GM19467 (cell line): Measurements from ENCODE around the gene COX4I1.
A peak's percentile ranks its signal among the peaks of the same experiment; 100 is the strongest.

ENCODE experiments used
- ATAC-seq: cut with Tn5 transposase; IDR thresholded peaks from one replicate; pipeline ENCODE4 v1.9.1; 2021; ENCODE audit warnings: mild to moderate bottlenecking, moderate library complexity; ENCODE audit not compliant: unreplicated experiment

Gene COX4I1

DNA sequence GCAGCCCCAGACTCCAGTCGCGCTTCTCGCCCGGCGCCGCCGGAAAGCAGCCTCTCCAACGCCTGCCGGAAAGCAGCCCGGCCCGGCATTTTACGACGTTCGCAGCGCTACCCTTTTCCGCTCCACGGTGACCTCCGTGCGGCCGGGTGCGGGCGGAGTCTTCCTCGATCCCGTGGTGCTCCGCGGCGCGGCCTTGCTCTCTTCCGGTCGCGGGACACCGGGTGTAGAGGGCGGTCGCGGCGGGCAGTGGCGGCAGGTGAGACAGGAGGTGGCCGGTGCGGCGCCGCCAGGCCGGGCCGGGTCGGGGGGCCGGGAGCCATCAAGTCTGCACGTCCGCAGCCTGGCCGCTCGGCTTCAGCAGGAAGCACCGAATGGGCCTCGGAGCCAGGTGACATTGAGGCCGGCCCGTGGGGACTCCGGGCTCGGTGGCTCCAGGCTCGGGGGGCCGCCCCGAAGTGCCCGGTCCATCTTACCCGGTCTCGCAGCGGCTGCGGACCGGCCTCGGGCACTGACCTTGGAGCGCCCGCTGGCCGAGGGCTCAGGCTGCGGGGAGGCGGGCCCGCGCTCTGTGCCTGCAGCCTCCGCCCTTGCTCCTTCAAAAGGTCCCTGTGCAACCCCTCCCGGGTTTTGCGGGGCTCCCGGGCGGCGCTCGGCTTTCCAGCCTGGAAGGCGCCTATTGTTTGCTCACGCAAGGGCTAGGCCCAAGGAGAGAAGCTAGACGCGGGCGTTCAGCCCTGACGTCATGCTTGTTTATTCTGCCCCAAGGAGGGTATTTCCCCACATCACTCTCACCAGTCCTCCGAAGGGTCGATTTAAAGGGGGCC lies at the start of gene COX4I1, which contains the start of gene EMC8:
Gene COX4I1, plus strand, starts transcription at position 199 of the 824 bp plus-strand sequence. CDS start 1,511 bp downstream, outside the sequence.
Gene EMC8, minus strand, starts transcription at position 48 of the 824 bp plus-strand sequence. CDS start 249 bp downstream, outside the sequence.
- peak; percentile 68 for ATAC-seq

DNA sequence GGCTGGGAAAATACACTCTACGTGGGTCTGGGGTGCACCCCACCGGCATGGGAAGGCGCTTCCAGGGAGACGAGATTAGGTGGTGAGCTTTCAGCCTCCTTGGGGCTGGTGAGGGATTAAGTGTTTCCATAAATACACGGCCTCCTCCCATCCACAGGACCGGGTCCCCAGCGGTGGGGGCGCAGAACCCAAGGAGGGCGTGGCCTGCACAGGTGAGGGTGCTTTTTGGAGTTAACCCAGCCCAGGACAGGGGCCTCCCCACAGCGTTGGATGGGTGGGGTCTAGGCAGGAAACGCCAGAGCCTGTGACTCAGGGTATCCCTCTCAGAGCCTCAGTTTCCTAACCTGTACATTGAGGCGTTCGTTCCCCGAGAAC lies 49.7 kb upstream of the COX4I1 start:
- ATAC-seq: no peak

DNA sequence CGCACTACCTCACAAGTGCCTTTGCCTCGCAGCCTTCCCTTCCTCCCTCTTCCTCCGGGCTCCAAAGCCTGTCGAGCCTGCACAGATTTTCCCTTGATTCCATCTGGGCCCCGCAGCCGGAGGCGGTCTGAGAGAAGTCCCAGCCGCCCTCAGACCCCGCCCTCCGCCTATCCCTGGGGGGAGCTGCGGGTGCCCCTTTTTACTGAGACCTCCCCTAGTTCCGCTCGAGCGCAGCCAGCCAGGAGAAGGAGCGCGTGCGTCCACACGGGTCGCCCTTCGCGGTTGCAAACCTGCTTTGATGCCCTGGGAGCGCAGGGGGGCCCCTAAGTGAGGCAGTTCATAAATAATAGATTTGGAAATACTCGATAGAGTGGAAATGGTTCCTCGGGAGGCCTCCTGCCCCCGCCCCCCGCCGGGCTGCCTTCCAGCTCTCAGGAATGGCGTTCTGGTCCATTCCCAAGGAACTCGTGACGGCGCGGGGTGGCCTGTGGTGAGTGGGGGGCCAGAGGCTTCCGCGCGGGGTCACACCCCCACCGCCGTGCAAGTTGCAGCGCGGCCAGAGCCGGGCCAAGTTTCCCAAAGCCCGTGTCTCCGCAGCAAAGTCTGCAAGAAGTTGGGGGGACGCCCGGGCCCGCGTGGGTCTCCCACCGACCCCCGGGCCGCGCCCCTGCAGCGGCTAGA lies 49.2 kb upstream of the COX4I1 start:
- ATAC-seq: no peak

DNA sequence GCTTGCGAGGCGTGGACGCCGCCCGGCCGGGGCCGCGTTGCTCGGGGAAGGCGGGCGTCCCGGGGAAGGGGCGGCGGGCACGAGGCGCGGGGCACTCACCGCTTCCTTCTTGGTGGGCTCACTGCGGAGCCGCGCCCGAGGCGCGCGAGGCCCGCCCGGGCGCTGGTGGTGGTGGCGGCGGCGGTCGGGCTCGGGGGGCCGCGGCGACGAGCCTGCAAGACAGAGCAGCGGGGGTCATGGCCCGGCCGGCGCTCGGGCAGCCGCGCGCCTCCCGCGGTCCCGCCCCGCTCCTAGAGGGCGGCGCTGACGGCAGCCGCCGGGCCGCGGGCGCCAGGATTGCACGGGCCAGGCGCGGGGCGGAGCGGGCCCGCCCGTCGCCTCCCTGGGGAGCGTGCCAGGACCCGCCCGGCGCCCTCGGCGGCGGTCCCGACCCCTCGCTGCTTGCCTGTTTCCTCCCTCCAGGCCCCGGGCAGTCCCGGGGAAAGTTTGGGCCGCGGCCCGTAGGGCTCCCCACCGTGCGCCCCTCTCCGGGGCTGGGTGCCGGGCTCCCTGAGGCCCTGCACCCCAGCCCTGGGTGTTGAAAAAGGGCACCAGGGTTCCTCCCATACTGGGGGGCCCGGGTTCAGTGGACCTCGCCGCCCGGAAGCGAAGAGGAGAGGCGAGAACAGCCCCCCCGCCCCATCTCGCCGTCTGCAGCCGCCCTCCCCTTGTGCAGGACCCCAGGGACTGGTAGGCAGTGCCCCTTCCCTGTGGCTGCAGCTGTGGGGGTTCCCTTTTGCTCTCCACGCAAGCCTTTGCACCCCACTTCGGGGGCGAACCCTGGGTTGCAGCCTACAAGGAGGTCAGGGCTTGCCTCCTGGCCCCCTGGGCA lies 48.4 kb upstream of the COX4I1 start, which contains the start of gene C16orf74:
Gene C16orf74, minus strand, starts transcription at position 270 of the 871 bp plus-strand sequence. CDS start 15,879 bp downstream, outside the sequence.
- no peak for ATAC-seq

DNA sequence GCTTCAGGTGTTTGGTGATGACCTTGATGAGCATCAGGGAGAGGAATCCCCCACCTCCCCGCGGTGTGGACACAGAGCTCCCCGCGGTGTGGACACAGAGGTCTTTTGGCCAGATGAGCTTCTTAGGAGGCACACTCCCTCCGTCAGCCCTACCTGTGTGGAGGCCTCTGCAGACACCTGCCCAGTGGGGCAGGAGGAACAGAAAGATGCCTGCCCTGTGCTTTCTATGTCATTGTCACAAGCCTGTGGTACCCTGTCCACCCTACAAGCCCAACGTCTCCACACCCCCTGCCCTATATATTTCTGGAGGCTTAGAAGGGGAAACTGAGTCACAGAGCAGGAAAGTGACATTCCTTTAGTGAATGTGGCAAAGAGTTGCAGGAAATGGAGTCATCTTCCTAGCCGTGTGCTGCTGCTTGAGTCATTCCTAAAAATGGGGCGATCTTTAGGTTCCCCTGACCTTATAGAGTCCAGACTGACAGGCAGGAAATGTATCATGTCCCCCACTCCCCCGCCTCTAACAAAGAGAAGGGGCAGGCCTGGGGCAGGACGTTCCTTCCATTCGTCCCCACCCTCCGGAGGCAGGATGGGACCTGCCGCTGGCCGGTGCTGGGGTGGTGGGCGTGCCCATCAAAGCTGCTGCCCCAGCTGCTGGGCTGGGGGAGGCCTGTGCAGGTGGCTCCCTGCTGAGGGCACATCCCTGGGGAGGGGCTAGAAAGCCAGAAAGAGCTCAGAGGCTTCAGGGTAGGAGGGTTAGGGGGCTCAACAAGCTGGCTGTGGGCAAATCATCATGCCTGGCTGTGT lies 47.6 kb upstream of the COX4I1 start:
- no peak for ATAC-seq

DNA sequence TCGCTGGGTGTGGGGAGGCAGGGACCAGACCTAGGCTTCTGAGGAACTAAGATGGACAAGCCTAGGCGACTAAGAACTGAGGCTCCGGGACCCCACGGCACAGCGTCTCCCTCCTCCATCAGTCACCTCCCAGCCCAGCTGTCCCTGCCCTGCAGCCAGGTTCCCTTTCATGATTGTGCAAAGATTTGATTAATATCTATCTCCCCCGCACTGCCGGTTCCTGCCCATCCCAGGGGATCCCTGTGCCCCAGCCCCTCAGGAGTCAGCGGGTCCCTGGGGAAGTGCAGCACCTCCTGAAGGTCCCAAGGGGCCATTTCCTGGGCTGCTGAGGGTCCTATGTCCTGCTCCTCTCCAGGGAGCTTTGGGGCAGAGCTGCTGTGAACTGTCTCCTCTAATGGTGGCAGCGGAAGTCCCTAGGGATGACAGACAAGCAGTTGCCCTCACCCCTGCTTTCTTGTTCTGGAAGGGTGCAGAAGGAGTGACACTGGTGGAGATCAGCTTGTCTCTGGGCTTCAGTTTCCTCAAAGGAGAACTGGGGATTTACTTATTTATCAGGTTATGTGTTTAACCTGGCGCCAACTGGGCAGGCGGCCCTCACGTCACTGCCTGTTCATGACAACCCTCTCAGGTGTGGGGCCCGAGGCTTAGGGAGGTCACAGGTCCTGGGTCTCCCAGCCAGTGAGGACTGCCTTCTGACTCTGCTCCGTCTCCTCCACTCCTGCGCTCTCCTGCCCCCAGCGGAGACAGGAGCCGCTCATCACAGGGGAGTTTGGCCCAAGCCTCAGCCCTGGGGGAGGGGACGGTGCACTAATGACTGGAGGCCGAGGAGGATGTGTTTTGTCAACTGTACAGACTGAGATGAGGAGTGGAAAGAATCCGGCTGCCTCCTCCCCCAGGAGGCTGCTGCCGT lies 46.7 kb upstream of the COX4I1 start:
- no peak for ATAC-seq

DNA sequence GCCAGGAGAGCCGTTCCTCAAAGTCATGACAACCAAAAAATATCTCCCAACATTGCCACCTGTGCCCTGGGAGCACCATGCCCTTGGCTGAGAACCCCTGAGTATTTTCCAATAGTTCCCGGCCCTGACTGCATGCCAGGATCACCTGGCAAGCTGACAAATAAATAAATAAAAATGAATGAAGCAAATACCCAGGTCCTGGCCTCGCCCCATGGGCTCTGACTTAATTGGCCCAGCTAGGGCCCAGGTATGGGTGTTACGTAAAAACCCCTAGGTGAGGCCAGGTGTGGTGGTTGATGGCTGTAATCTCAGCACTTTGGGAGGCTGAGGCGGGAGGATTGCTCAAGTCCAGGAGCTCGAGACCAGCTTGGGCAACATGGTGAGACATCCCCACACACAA lies 45.9 kb upstream of the COX4I1 start:
- ATAC-seq: no peak

DNA sequence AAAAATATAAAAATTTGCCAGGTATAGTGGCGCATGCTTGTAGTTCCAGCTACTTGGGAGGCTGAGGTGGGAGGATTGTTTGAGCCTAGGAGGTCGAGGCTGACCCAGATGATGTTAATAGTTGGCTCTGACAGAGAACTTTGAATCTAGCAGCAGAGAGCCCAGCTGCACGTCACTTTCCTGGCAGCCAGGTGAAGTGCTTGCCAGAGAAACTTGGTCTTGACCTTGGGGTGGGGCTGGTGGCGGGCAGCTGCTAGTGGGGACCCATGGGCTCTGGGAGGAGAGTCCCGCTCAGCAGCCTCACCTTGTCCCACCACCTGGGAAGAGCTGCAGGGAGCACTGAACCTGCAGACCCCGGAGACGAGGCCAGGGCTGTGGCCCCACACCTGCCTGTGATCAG lies 45.5 kb upstream of the COX4I1 start:
- ATAC-seq: no peak

DNA sequence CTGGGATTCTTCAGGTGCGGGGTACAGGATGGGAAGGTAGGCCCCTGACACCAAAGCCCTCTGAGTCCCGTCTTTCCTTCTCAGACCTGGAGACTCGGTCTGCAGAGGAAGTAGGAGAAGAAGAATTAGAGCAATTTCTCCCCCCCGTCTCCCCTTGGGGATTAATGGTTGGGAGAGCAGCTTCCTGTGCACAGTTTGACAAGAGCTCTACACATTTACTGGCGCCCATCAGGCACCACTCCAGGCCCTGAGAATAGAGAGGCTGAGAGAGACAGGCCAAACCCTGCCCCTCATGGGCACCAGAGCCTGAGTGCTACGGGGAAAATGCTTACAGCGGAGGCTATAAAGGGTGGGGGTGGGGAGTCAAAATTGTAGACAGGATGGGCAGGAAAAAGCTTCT lies 45.1 kb upstream of the COX4I1 start:
- ATAC-seq: no peak

DNA sequence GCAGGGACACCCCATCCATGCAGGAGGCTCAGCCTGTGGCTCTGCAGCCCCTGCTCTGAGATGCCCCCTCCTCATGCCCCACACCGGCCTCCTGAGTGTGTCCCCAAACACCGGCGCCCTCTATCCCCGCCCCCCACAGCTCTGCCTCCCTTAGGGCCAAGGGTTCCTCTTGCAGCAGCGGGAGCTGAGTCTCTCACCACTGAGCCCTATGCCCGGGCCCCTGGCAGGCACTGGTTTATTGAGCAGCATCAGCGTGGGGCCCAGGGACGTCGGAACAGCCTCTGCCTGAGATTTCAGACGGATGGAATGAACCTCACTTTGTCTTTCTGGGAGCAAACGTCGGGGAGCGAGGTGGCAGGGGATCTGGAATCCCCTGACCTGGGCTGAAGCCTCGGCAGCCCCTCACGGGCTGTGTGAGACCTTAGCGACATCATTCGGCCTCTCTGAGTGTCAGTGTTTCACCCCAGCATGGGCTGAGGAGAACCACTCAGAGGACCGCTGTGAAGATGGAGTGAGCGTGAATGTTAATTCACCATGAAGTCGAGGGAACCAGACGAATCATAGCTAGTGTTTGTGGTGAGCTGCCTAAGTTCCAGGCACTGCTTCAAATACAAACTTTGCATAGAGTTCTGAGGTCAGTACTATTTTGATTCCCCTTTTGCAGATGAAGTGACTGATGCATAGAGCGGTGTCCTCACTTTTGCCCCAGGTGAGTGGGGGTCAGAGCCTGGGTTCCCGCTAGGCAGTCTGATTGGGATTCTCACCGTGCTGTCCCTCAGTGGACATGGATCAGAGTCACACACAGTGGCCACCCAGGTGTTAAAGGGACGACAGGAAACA lies 43.3 kb upstream of the COX4I1 start:
- no peak for ATAC-seq

DNA sequence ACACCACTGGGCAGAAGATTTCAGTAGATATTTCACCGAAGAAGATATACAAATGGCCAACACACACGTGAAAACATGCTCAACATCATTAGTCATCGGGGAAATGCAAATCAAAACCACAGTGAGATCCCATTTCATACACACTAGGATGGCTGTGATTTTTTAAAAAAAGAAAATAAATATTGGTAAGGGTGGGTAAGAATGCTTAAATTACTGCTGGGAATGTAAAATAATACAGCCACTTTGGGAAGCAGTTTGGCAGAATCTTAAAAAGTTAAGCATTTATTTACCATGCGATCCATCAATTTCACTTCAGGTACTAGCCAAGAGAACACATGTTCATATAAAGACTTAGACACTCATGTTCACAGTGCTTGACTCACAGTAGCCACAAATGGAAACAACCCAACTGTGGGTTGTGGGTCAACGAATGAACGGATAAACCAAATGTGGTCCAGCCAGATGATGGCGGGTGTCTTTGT lies 42.1 kb upstream of the COX4I1 start:
- no peak for ATAC-seq

DNA sequence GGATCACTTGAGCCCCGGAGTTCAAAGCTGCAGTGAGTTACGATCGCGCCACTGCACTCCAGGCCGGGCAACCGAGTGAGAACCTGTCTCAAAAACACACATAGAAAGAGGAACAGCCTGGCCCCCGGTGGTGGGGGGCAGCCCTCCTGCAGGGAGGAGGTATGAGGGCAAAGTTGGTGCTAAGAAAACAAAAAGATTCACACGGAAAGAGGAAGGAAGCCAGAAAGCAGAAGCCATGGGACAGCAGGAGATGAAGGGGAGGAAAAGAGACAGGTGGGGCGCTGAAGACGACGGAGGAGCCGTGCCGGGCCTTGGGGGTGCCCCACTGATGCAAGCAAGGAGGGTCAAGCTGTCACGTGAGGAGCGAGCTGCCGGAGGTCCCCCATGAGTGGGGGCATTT lies 40.4 kb upstream of the COX4I1 start:
- ATAC-seq: no peak

DNA sequence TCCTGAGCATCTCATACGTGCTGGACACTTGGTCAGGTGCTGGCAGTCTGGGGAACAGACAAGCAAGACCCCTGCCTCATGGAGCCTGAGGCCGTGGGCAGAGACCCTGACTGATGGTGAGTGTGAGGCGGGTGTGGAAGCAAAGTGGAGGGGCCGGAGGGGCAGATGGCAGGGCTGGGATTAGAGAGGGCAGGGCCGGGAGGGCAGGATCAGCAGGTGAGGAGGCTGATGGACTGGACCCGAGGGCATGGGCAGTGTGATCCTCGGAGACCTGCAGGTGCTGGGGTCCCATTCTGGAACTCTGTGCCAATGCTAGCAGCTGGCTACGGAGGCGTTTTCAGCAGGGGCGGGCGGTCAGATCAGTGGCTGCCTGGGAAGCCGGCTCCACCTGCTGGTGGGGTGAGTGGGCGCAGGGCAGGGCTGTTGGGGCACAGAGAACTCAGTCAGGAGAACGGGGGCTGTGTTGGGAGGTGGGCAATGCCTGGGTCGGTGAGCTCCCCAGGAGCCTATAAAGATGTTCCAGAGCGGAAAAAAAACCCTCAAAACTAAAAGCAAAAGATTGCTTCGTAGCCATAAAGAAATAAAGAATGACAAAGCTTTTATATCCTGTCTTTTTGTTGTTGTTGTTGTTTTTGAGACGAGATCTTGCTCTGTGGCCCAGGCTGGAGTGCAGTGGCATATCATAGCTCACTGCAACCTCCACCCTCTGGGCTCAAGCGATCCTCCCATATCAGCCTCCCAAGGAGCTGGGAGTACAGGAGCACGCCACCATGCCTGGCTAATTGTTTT lies 39.7 kb upstream of the COX4I1 start:
- no peak for ATAC-seq

DNA sequence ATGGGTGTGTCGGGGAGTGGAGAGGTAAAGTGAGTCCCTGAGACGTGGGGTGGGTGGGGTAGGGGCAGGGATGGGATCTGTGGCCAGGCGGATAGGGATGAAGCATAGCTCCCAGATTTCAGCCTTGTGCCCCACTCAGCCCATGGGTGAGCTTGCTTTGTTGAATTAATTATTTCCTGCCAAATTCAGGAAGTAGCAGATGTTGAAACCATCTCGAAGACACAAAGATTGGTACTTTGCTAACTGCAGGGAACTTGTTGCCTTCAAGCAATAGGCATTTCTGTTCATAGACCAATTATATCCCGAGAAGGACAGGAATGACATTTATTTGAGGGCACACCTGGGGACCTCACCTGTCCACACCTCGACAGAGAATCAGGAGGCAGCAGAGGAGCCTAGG lies 37.6 kb upstream of the COX4I1 start:
- ATAC-seq: no peak

DNA sequence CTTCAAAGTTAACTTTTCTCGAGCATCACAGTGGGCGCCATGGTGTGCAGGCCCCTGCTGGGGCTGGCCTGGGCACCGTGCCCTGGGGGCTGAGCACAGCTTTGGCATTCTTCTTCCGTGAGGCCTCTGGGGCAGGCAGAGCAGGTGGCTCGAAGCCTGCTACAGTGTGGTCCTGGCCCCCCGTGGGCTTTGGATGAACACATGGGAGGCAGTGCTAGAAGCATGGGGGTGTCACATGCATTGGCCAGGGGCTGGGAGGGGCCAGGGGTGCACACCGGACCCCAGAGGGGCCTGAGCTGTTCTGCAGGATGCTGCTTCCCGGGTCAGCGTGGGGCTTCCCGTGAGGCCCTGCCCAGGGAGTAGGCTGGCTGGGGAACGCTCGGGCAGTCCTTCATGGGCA lies 36.5 kb upstream of the COX4I1 start:
- no peak for ATAC-seq

DNA sequence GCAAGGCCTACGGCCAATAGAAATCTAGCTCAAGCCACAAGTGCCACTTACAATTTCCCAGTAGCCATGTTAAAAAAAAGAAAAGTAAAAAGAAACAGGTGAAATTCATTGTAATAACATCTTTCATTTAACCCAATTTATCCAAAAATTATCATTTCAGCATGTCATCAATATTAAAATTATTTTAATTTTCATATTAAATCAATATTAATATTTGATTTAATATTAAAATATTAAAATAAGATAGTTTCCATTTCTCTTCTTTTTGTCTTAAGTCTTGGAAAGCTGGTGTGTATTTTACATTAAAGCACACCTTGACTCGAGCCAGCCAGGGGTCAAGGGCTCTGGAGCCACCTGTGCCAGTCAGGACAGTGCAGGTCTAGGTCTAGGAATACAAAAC lies 35.9 kb upstream of the COX4I1 start:
- ATAC-seq: no peak

DNA sequence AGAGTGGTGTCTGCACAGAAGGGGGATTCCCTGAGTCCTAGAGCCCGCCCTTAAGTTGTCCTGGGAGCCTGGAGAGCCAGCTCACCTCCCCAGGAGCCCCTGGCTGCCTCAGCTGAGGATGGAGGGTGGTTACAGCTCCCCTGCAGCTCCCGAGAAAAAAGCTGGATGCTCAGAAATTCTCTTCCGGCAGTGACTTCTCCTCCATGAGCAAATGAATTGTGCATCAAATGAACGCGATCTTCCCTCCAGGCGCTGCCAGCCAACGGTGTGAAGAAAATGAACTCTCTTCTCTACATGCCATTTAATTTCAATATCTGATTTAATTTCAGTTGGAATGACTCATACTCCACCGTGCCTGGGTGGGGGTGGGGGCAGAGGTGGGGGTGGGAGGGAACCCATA lies 34.3 kb upstream of the COX4I1 start:
- ATAC-seq: no peak

DNA sequence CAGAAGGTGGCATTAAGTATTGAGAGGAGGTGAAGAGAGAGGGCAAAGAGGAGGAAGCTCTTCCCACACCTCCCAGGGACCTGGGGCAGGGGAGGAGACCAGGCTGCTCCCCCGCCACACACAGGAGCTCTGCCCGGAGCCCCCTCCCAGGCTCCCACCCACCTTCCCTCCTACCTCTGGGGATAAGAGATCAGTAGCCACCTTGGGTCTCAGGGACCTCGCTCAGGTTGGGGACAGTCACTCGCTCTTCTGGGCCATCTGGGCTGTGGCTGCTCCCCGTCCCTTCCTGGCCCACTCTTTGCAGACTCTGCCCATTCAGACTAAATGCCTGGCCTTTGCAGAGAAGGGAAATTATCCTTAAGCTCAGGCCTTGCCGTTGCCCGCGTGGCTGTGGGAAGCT lies 33.7 kb upstream of the COX4I1 start:
- ATAC-seq: no peak
